Ishikawa (cell line): ENCODE results near the gene NUP188.

Experiments used
- RAD21 ChIP-seq: IDR thresholded peaks from 2 replicates; pipeline ENCODE4 v1.6.1; 2012; ENCODE audit warnings: low read depth
- YY1 ChIP-seq: IDR thresholded peaks from 2 replicates; pipeline ENCODE4 v1.6.1; 2012; ENCODE audit warnings: low read depth

DNA sequence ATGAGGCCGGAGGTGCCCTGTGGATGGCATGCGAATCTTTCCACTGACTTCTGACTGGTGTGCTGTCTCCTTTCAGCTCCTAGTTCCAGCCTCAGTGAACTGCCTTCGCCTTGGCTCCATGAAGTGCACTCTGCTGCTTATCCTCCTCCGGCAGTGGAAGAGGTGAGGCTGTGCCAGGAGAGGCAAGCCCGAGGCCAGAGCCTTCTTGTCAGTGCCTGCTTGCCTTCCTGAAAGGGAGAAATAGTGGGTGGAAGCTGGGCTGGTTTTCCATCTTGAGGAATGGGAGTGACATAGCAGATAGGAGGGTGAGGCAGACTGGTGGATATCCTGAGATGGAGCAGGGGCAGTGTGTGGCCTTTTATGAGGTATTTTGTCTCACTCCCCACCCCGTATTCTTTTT lies 51.0 kb downstream of the NUP188 start:
- TF ChIP-seq RAD21 (no peak), YY1 (no peak)
